ENCODE data around the gene RRBP1.

DNA sequence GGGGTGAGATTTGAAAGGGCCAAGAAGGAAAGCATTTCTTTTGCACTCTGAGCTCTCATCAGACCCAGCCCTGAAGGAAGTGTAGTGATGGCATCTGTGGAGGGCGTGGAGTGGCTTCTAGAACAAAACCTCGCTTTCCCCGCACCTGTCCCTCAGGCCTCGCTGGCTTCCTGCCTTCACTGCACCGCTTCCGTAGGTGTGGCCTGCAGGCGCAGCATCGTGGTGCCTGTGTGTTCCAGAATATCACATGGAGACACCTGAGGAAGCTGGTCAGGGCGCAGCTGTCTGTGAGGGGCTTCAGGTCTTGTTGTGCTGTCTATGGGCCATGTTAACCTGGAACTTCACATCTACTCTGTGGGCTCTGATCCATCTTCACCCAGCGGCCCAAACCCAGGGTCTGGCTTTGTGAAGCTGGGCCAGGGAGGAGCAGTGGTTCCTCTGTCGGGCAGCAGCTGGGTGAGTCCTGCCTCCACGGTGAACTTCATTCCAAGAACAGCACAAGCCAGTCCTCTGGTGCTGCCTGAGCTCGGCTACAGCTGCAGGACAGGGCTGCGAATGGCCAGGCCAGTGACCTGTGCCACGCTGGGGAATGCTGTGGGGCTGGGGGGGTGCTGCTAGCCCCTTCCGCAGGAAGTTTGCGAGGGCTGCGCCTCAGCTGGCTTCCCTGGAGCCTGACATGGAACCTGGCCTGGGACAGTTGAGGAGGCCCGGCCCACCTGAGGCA is 71.3 kb downstream of the RRBP1 start:
- TF ChIP-seq, protein P1, sequence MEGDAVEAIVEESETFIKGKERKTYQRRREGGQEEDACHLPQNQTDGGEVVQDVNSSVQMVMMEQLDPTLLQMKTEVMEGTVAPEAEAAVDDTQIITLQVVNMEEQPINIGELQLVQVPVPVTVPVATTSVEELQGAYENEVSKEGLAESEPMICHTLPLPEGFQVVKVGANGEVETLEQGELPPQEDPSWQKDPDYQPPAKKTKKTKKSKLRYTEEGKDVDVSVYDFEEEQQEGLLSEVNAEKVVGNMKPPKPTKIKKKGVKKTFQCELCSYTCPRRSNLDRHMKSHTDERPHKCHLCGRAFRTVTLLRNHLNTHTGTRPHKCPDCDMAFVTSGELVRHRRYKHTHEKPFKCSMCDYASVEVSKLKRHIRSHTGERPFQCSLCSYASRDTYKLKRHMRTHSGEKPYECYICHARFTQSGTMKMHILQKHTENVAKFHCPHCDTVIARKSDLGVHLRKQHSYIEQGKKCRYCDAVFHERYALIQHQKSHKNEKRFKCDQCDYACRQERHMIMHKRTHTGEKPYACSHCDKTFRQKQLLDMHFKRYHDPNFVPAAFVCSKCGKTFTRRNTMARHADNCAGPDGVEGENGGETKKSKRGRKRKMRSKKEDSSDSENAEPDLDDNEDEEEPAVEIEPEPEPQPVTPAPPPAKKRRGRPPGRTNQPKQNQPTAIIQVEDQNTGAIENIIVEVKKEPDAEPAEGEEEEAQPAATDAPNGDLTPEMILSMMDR (IDR thresholded peaks at IDR 0.05; ENCODE audit: low read length), result no peak
- no peak for TF ChIP-seq EZH2 (optimal IDR thresholded peaks at IDR 0.05; ENCODE audit: low read depth, low read length)
